ENCODE data around the gene DECR2.

DECR2 gene

GRCh38 chr16:356741-357140 is 44.9 kb upstream of the DECR2 start:
- no peak overlapping the region for H3K27ac ChIP-seq (ENCODE audit: low read depth, low read length)
- TF ChIP-seq, protein P1, sequence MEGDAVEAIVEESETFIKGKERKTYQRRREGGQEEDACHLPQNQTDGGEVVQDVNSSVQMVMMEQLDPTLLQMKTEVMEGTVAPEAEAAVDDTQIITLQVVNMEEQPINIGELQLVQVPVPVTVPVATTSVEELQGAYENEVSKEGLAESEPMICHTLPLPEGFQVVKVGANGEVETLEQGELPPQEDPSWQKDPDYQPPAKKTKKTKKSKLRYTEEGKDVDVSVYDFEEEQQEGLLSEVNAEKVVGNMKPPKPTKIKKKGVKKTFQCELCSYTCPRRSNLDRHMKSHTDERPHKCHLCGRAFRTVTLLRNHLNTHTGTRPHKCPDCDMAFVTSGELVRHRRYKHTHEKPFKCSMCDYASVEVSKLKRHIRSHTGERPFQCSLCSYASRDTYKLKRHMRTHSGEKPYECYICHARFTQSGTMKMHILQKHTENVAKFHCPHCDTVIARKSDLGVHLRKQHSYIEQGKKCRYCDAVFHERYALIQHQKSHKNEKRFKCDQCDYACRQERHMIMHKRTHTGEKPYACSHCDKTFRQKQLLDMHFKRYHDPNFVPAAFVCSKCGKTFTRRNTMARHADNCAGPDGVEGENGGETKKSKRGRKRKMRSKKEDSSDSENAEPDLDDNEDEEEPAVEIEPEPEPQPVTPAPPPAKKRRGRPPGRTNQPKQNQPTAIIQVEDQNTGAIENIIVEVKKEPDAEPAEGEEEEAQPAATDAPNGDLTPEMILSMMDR (IDR thresholded peaks at IDR 0.05; ENCODE audit: insufficient read depth, low read length, poor library complexity, severe bottlenecking) = no peak
- no peak for TF ChIP-seq EZH2phosphoT487 (conservative IDR thresholded peaks at IDR 0.05; ENCODE audit: low read length)
- no peak overlapping the region for H3K4me2 ChIP-seq (ENCODE audit: low read depth, low read length, poor library complexity, severe bottlenecking)
- H2AFZ ChIP-seq (ENCODE audit: low read depth, low read length, severe bottlenecking) = no peak overlapping the region
- H3K9me3 ChIP-seq (ENCODE audit: insufficient read depth, low read length) = no peaks in the 10 kb centered on the region
- no peaks in the 10 kb centered on the region for H3K9me2 ChIP-seq (replicated peaks; ENCODE audit: insufficient read depth, low read length)
- no peaks in the 10 kb centered on the region for H3K36me3 ChIP-seq (ENCODE audit: low read length)
- no peak overlapping the region for H3K4me3 ChIP-seq (ENCODE audit: insufficient read depth, low read length, poor library complexity, severe bottlenecking)
- no peaks in the 10 kb centered on the region for H3K79me2 ChIP-seq (ENCODE audit: insufficient read depth, low read length)
- no peak overlapping the region for H3K9ac ChIP-seq (ENCODE audit: low read length)
- no peaks in the 10 kb centered on the region for H3K27me3 ChIP-seq (ENCODE audit: low read length)
- no peaks in the 10 kb centered on the region for H3F3A ChIP-seq (ENCODE audit: insufficient read depth)
- H4K20me1 ChIP-seq (ENCODE audit: low read depth, low read length) = no peaks in the 10 kb centered on the region

DNA sequence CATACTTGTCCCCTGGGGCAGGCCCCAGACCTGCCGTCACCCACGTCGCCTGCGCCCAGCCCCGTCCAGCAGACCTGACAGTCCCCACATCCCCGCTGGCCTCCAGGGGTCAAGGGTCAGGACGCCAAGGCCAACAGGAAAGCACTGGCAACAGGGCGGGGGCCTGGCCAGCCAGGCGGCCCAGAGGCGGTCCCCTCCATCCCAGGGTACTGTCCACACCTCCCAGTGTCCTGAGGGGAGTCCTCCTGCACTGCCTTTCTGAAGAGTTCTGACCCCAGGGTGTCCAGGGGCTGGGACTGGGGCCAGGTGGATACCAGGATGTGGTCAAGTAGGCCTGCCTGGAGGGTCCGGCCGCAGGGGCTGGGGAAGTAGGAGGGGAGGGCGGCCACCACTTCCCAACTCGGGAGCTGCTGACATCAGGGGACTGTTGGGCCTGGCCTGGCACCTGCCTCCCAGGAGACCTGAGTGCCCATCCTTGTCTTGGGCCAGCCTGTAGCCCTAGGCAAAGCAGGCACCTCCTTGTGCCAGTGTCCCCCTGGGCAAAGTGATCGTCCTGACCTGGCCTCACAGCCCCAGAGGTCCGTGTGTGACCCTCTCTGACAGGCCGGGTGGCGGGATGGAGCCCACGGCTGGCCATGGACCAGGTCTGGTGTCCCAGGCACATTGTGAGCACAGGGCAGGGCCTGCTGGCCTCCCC is 42.5 kb upstream of the DECR2 start:
- Histone ChIP-seq H3F3A (ENCODE audit: insufficient read depth) (no peaks in the 10 kb centered on the region), H3K4me3 (ENCODE audit: insufficient read depth, low read length, poor library complexity, severe bottlenecking) (no peak overlapping the region), H3K9me3 (ENCODE audit: insufficient read depth, low read length) (no peaks in the 10 kb centered on the region), H3K9me2 (replicated peaks; ENCODE audit: insufficient read depth, low read length) (no peaks in the 10 kb centered on the region), H3K4me2 (ENCODE audit: low read depth, low read length, poor library complexity, severe bottlenecking) (no peak overlapping the region), H4K20me1 (ENCODE audit: low read depth, low read length) (no peaks in the 10 kb centered on the region), H3K36me3 (ENCODE audit: low read length) (no peaks in the 10 kb centered on the region), H3K27ac (ENCODE audit: low read depth, low read length) (no peak overlapping the region), H2AFZ (ENCODE audit: low read depth, low read length, severe bottlenecking) (no peak overlapping the region), H3K79me2 (ENCODE audit: insufficient read depth, low read length) (no peaks in the 10 kb centered on the region), H3K27me3 (ENCODE audit: low read length) (no peaks in the 10 kb centered on the region), H3K9ac (ENCODE audit: low read length) (no peak overlapping the region)
- TF ChIP-seq EZH2phosphoT487 (conservative IDR thresholded peaks at IDR 0.05; ENCODE audit: low read length) = no peak
- TF ChIP-seq, protein P1 (IDR thresholded peaks at IDR 0.05; ENCODE audit: insufficient read depth, low read length, poor library complexity, severe bottlenecking) = no peak

DNA sequence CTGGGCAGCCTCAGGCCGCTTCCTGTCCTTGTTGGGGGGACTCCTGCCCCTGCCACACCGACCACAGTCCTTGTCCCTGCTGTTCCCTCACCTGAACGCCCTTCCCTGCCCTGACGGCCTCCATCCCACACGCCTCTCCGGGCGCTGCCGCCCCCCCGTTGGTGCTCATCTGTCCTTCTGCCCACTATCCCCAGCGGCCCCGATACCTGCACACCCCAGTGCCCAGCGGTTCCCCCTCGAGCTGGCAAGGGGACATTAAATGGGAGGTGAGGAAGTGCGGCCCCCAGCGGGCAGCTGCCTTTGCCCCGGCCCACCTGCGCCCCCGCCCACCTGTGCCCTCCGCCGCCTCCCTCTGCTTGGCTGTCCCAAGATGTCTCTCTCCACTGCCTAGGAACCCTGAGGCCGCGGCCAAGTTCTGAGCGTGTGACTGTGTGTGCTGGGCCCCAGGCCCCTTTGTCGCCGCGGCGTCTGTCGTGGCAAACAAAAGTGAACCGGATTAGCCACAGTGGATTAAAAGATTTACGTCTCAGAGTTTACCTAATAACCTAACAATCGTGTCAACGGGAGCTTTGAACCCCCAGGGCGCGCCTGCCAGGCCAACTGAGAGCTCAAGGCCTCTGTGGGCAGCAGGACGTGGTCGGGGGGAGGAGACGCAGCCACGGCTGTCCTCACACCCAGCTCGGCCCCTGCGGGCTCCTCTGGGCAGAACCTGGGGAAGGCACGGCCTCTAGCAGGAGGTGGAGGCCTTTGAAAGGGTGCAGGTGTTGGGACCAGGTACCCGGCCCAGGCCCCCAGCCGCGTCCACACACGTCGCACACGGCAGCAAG is 41.6 kb upstream of the DECR2 start:
- H4K20me1 ChIP-seq (ENCODE audit: low read depth, low read length) = no peaks in the 10 kb centered on the region
- H3K4me3 ChIP-seq (ENCODE audit: insufficient read depth, low read length, poor library complexity, severe bottlenecking) = no peak overlapping the region
- H3K36me3 ChIP-seq (ENCODE audit: low read length) = no peaks in the 10 kb centered on the region
- H3F3A ChIP-seq (ENCODE audit: insufficient read depth) = no peaks in the 10 kb centered on the region
- no peak for TF ChIP-seq EZH2phosphoT487 (conservative IDR thresholded peaks at IDR 0.05; ENCODE audit: low read length)
- H3K27me3 ChIP-seq (ENCODE audit: low read length) = no peaks in the 10 kb centered on the region
- H3K27ac ChIP-seq (ENCODE audit: low read depth, low read length) = no peak overlapping the region
- H3K9ac ChIP-seq (ENCODE audit: low read length) = no peak overlapping the region
- no peaks in the 10 kb centered on the region for H3K79me2 ChIP-seq (ENCODE audit: insufficient read depth, low read length)
- H3K4me2 ChIP-seq (ENCODE audit: low read depth, low read length, poor library complexity, severe bottlenecking) = no peak overlapping the region
- no peaks in the 10 kb centered on the region for H3K9me3 ChIP-seq (ENCODE audit: insufficient read depth, low read length)
- no peaks in the 10 kb centered on the region for H3K9me2 ChIP-seq (replicated peaks; ENCODE audit: insufficient read depth, low read length)
- no peak overlapping the region for H2AFZ ChIP-seq (ENCODE audit: low read depth, low read length, severe bottlenecking)

Data from SU-DHL-6 (cell line).